Globus pallidus (tissue), 1 donor: ENCODE results near the gene HACL1.

ENCODE experiments used
- DNase-seq: peaks from one replicate; pipeline ENCODE4 v3.0.0-alpha.2; 2015; ENCODE audit warnings: low spot score

The HACL1 gene

GRCh38 chr3:15523660-15524417 lies 77.5 kb downstream of the HACL1 start:
- DNase-seq = no peak

GRCh38 chr3:15522016-15522415 lies 79.4 kb downstream of the HACL1 start:
- DNase-seq = no peak

- DNase-seq = no peak
Measured at GRCh38 chr3:15521573-15521965, 79.8 kb downstream of the HACL1 start, which contains the start of gene COLQ. TSS of gene COLQ (minus strand) at chr3:15521706. CDS start at chr3:15521625, 81 bp downstream.

- no peak for DNase-seq
Measured at GRCh38 chr3:15520804-15521572, 80.4 kb downstream of the HACL1 start.

GRCh38 chr3:15520185-15520584 lies 81.2 kb downstream of the HACL1 start:
- no peak for DNase-seq

- no peak for DNase-seq
Measured at GRCh38 chr3:15519096-15519495, 82.3 kb downstream of the HACL1 start.

- no peak for DNase-seq
Measured at GRCh38 chr3:15514663-15515340, 86.6 kb downstream of the HACL1 start.

GRCh38 chr3:15513810-15514662 lies 87.3 kb downstream of the HACL1 start:
- DNase-seq = no peak

GRCh38 chr3:15513116-15513515 lies 88.3 kb downstream of the HACL1 start:
- no peak for DNase-seq

GRCh38 chr3:15512166-15512565 lies 89.2 kb downstream of the HACL1 start:
- DNase-seq = peak; percentile 7

- no peak for DNase-seq
Measured at GRCh38 chr3:15511156-15511555, 90.2 kb downstream of the HACL1 start.
